CD14-positive monocyte (primary cell): ENCODE measurements around the gene HRH2. TPM values are rescaled to one million over a fixed set of nuclear protein-coding genes. Genes with fewer than 3 reads are reported as not detected.
A peak's percentile ranks its signal among the peaks of the same experiment; 100 is the strongest.

Experiments
- DNase-seq, 3 donors: peaks; one replicate each; pipeline ENCODE4 v3.0.0-alpha.2; 2011 to 2022
- H2AFZ ChIP-seq: 2 replicates; pipeline ENCODE4 v1.6.0; 2012; ENCODE audit warnings: mild to moderate bottlenecking, low read depth, low read length, inconsistent platforms; ENCODE audit not compliant: insufficient read depth, poor library complexity, severe bottlenecking
- H3K27ac ChIP-seq, 2 donors: 1 replicate in 1 of 2; 2 replicates in 1 of 2; pipeline ENCODE4 v1.5.1; 2012 to 2013; ENCODE audit warnings: low read length in 2 of 2, control low read depth in 1 of 2, inconsistent platforms in 1 of 2, low read depth in 1 of 2, mild to moderate bottlenecking in 1 of 2
- H3K27me3 ChIP-seq, 2 donors: one replicate each; pipeline versions ENCODE4 v1.6.0 to v1.6.1; 2011 to 2013; ENCODE audit warnings: low read length in 2 of 2; ENCODE audit not compliant: control insufficient read depth in 2 of 2, insufficient read depth in 2 of 2
- H3K36me3 ChIP-seq, 2 donors: replicated peaks in 1 of 2; 1 replicate in 1 of 2; 2 replicates in 1 of 2; pipeline versions ENCODE4 v1.5.1 to v1.6.1; 2012 to 2013; ENCODE audit warnings: low read length in 2 of 2, control low read depth in 1 of 2, inconsistent platforms in 1 of 2, mild to moderate bottlenecking in 1 of 2; ENCODE audit not compliant: insufficient read depth in 2 of 2, control insufficient read depth in 1 of 2
- H3K4me1 ChIP-seq, 2 donors: 1 replicate in 1 of 2; 2 replicates in 1 of 2; pipeline versions ENCODE4 v1.5.1 to v1.6.1; 2012 to 2013; ENCODE audit warnings: low read length in 2 of 2, control low read depth in 1 of 2, inconsistent platforms in 1 of 2, mild to moderate bottlenecking in 1 of 2, moderate library complexity in 1 of 2; ENCODE audit not compliant: insufficient read depth in 2 of 2, control insufficient read depth in 1 of 2
- H3K4me2 ChIP-seq: replicated peaks from 2 replicates; pipeline ENCODE3; 2012; ENCODE audit warnings: low read length, moderate library complexity, mild to moderate bottlenecking; ENCODE audit not compliant: poor library complexity, severe bottlenecking; ENCODE audit errors: extremely low read depth
- H3K4me3 ChIP-seq, 3 experiments: fragments of 200-600 bp in 1 of 3; sonication (generic) in 1 of 3; replicated peaks in 1 of 3; 1 replicate in 2 of 3; 2 replicates in 1 of 3; pipeline ENCODE4 v1.5.1; 2011 to 2013; ENCODE audit warnings: low read length in 3 of 3, mild to moderate bottlenecking in 3 of 3, control low read depth in 2 of 3, low read depth in 2 of 3, inconsistent platforms in 1 of 3, moderate library complexity in 1 of 3
- H3K79me2 ChIP-seq: 2 replicates; pipeline ENCODE4 v1.6.0; 2012; ENCODE audit warnings: mild to moderate bottlenecking, control low read depth, inconsistent platforms, low read length, moderate library complexity; ENCODE audit not compliant: insufficient read depth
- H3K9ac ChIP-seq: 2 replicates; pipeline ENCODE4 v1.6.0; 2017; ENCODE audit warnings: low read length, mild to moderate bottlenecking; ENCODE audit not compliant: insufficient read depth, poor library complexity, severe bottlenecking
- H3K9me3 ChIP-seq, 2 donors: replicated peaks in 1 of 2; 1 replicate in 1 of 2; 2 replicates in 1 of 2; pipeline versions ENCODE4 v1.5.1 to v1.6.1; 2012 to 2013; ENCODE audit warnings: low read length in 2 of 2, control low read depth in 1 of 2; ENCODE audit not compliant: control insufficient read depth in 1 of 2, insufficient read depth in 1 of 2
- H4K20me1 ChIP-seq: 2 replicates; pipeline ENCODE4 v1.6.0; 2012; ENCODE audit warnings: mild to moderate bottlenecking, low read length, control low read depth, moderate library complexity; ENCODE audit not compliant: insufficient read depth
- H3K27ac Mint-ChIP-seq, 7 donors: one replicate each; pipeline ENCODE4 v1.8.0; 2020; ENCODE audit warnings: mild to moderate bottlenecking in 7 of 7, mixed read lengths in 7 of 7, moderate library complexity in 6 of 7, inconsistent platforms in 2 of 7
- H3K27me3 Mint-ChIP-seq, 3 donors: one replicate each; pipeline ENCODE4 v1.8.0; 2021 to 2022; ENCODE audit warnings: low read depth in 3 of 3, mild to moderate bottlenecking in 3 of 3, mixed read lengths in 3 of 3, moderate library complexity in 3 of 3, inconsistent platforms in 1 of 3
- H3K36me3 Mint-ChIP-seq, 2 donors: one replicate each; pipeline ENCODE4 v1.8.0; 2020; ENCODE audit warnings: mixed read lengths in 2 of 2, inconsistent platforms in 1 of 2, mild to moderate bottlenecking in 1 of 2
- H3K4me1 Mint-ChIP-seq: one replicate; pipeline ENCODE4 v1.8.0; 2020; ENCODE audit warnings: mild to moderate bottlenecking, mixed read lengths
- H3K4me3 Mint-ChIP-seq, 2 donors: one replicate each; pipeline ENCODE4 v1.8.0; 2020; ENCODE audit warnings: mild to moderate bottlenecking in 2 of 2, mixed read lengths in 2 of 2, moderate library complexity in 1 of 2
- H3K9me3 Mint-ChIP-seq, 7 donors: one replicate each; pipeline ENCODE4 v1.8.0; 2020 to 2022; ENCODE audit warnings: mixed read lengths in 7 of 7, mild to moderate bottlenecking in 6 of 7, moderate library complexity in 6 of 7, inconsistent platforms in 2 of 7
- CTCF ChIP-seq: fragments of 200-600 bp; IDR thresholded peaks from one replicate; pipeline ENCODE4 v1.8.0; 2022; ENCODE audit warnings: antibody characterized with exemption, mild to moderate bottlenecking
- WGBS: methylation state at CpG from one replicate; pipeline ENCODE4 v1.1.5; 2013; ENCODE audit warnings: missing lambda C conversion rate; ENCODE audit not compliant: insufficient coverage; 5-methylcytosine and 5-hydroxymethylcytosine counted together
- intact Hi-C, 2 donors: fragments of 100-400 bp; cut with micrococcal nuclease; formaldehyde crosslinking; loops; one replicate each; pipeline versions ENCODE4 v1.15.0 to v1.15.1; 2023
- polyA plus RNA-seq, 3 donors: library from polyadenylated mRNA; depleted of rRNA in 1 of 3; unstranded in 2 of 3; stranded (reverse) in 1 of 3; fragments of 300-500 nt in 2 of 3; fragments of >200 nt in 1 of 3; fragmentation: Illumina TruSeq in 2 of 3; gene quantifications; 1 replicate in 2 of 3; 2 replicates in 1 of 3; pipeline ENCODE4 v1.2.3, GENCODE V29; 2012 to 2021

HRH2 gene
- polyA plus RNA-seq, 3 donors: 10.6 to 71.7 (median 25.5) TPM

- no peak overlapping the region for H3K4me2 ChIP-seq
- H3K27me3 ChIP-seq: peaks cover 0 to 3% of the 10 kb centered on the region in 2 donors
- no peaks in the 10 kb centered on the region for H3K4me1 Mint-ChIP-seq
Observed at GRCh38 chr5:175747539-175748060, 89.7 kb downstream of the HRH2 start.

GRCh38 chr5:175748650-175749049, 90.8 kb downstream of the HRH2 start:
- Histone ChIP-seq H3K27ac (no peak overlapping the region), H3K27me3 (peaks cover 0 to 3% of the 10 kb centered on the region in 2 donors), H3K4me3 (no peak overlapping the region), H3K4me2 (no peak overlapping the region), H3K9ac (no peak overlapping the region), H3K4me1 (no peaks in the 10 kb centered on the region), H3K79me2 (no peaks in the 10 kb centered on the region), H3K36me3 (no peaks in the 10 kb centered on the region), H4K20me1 (no peaks in the 10 kb centered on the region), H2AFZ (no peak overlapping the region), H3K9me3 (no peaks in the 10 kb centered on the region)
- no peak for TF ChIP-seq CTCF
- Mint-ChIP-seq H3K36me3 (no peaks in the 10 kb centered on the region), H3K27ac (no peak overlapping the region), H3K4me3 (no peak overlapping the region), H3K9me3 (peaks cover 0 to 3% (median 2%) of the 10 kb centered on the region in 7 donors), H3K4me1 (no peaks in the 10 kb centered on the region), H3K27me3 (peaks cover 9 to 23% (median 13%) of the 10 kb centered on the region in 3 donors)
- intact Hi-C loops: no loop called here
- WGBS: 95% methylated on average over 3 of the region's 3 CpGs
- no peak for DNase-seq

More at GRCh38 chr5:175747539-175748060, 89.7 kb downstream of the HRH2 start:
- Histone ChIP-seq H3K4me1 (no peaks in the 10 kb centered on the region), H3K9me3 (peaks cover 0 to 2% of the 10 kb centered on the region in 2 donors), H4K20me1 (no peaks in the 10 kb centered on the region), H3K79me2 (no peaks in the 10 kb centered on the region), H2AFZ (no peak overlapping the region), H3K4me3 (no peak overlapping the region), H3K27ac (no peak overlapping the region), H3K36me3 (no peaks in the 10 kb centered on the region), H3K9ac (no peak overlapping the region)
- Mint-ChIP-seq H3K9me3 (peaks cover 0 to 6% (median 2%) of the 10 kb centered on the region in 7 donors), H3K36me3 (no peaks in the 10 kb centered on the region), H3K27ac (no peak overlapping the region), H3K4me3 (no peak overlapping the region), H3K27me3 (peaks cover 8 to 23% (median 13%) of the 10 kb centered on the region in 3 donors)
- 36% methylated on average over 2 of the region's 3 CpGs for whole genome bisulfite sequencing
- peak in 1 of 3 donors; percentile 27 for DNase-seq
- TF ChIP-seq CTCF: no peak
- intact Hi-C loops: no loop called here
